Heart right ventricle (tissue), 16 donors: ENCODE results near the gene NPBWR2. TPM values are rescaled to one million over a fixed set of nuclear protein-coding genes. Genes with fewer than 3 reads are reported as not detected.

ENCODE experiments used
- ATAC-seq, 8 donors: fragments of 200-7000 bp; cut with Tn5 transposase; one replicate each; pipeline ENCODE4 v1.9.1; 2020; ENCODE audit warnings: mild to moderate bottlenecking in 8 of 8, moderate library complexity in 8 of 8, moderate number of reproducible peaks in 1 of 8
- DNase-seq, 2 donors: peaks; one replicate each; pipeline ENCODE4 v3.0.0-alpha.2; 2020
- H3K27ac ChIP-seq, 10 donors: fragments of 200-600 bp; sonication (generic) in 2 of 10; one replicate each; pipeline versions ENCODE4 v1.5.0 to v1.8.0; 2020 to 2022; ENCODE audit warnings: mild to moderate bottlenecking in 3 of 10
- H3K27me3 ChIP-seq, 7 donors: fragments of 200-600 bp; one replicate each; pipeline ENCODE4 v1.8.0; 2021 to 2022; ENCODE audit warnings: mild to moderate bottlenecking in 2 of 7
- H3K36me3 ChIP-seq, 9 donors: fragments of 200-600 bp; sonication (generic) in 1 of 9; one replicate each; pipeline versions ENCODE4 v1.5.0 to v1.8.0; 2020 to 2022; ENCODE audit warnings: mild to moderate bottlenecking in 2 of 9
- H3K4me1 ChIP-seq, 9 donors: fragments of 200-600 bp; sonication (generic) in 1 of 9; one replicate each; pipeline versions ENCODE4 v1.5.0 to v1.8.0; 2020 to 2022; ENCODE audit warnings: mild to moderate bottlenecking in 4 of 9
- H3K4me3 ChIP-seq, 10 donors: fragments of 200-600 bp; sonication (generic) in 2 of 10; one replicate each; pipeline versions ENCODE4 v1.5.0 to v1.8.0; 2020 to 2022; ENCODE audit warnings: mild to moderate bottlenecking in 7 of 10, moderate library complexity in 2 of 10
- H3K9me3 ChIP-seq, 11 donors: fragments of 200-600 bp in 10 of 11; sonication (generic) in 2 of 11; one replicate each; pipeline versions ENCODE4 v1.5.0 to v1.8.0; 2013 to 2022; ENCODE audit warnings: mild to moderate bottlenecking in 2 of 11, control low read depth in 1 of 11, moderate library complexity in 1 of 11
- whole genome bisulfite sequencing, 2 donors: extraction: QIAGEN DNeasy Blood & Tissue Kit; methylation state at CpG; one replicate each; pipeline ENCODE4 v1.1.7; 2013; ENCODE audit warnings: inconsistent platforms in 1 of 2; 5-methylcytosine and 5-hydroxymethylcytosine counted together
- intact Hi-C, 10 donors: fragments of 100-400 bp; cut with DNase I; formaldehyde crosslinking; loops; one replicate each; pipeline versions ENCODE4 v1.11.1 to v1.14.2; 2022
- polyA plus RNA-seq, 2 donors: library from polyadenylated mRNA; stranded (reverse); fragments of 200-250 nt; gene quantifications; one replicate each; pipeline ENCODE4 v1.2.3, GENCODE V29; 2013
- total RNA-seq, 10 donors: library from RNA; stranded (reverse); fragmentation: NEBNext Ultra II Directional in 3 of 10; extraction: Animal tissue kit (Norgen Biotek cat#: 25700) in 3 of 10; gene quantifications; one replicate each; pipeline versions ENCODE4 v1.2.1 to v1.2.4, GENCODE V29; 2021 to 2023
- TF ChIP-seq, protein P1 (sequence below), 9 donors: fragments of 200-600 bp; sonication (generic) in 2 of 9; IDR thresholded peaks; one replicate each; pipeline versions ENCODE4 v1.5.0 to v1.8.0; 2021 to 2022; ENCODE audit warnings: antibody characterized with exemption in 9 of 9, mild to moderate bottlenecking in 5 of 9, moderate library complexity in 1 of 9
- donor health status: Arrhythmogenic right ventricular cardiomyopathy.
- donor health status: ischemic (EF 13 %, LVEDD 7.1; RV severe dilation, severe dysfunction).
- donor health status: healthy with polysubstance abuse.
- donor health status: DM: no; HTN: yes; CAD: no.
- donor health status: DM: no; HTN: no; CAD: no.
- donor health status: ischemic (EF 25% LVEDD 6.9; RV normal size, moderate dysfunction).
- donor health status: ischemic (EF 25% LVEDD 5.7; RV mildly dilated, moderate dysfunction).
- donor health status: healthy.
- donor health status: DM: yes; HTN: yes; CAD: no.
- donor health status: Ischemic cardiomyopathy.
- donor health status: ischemic (EF 35%, LVEDD 5.7; RV mildly dilated, moderate dysfunction).
- donor health status: nonischemic (EF 11% LVEDD 7.7; RV severe dilation, severe dysfunction).
- donor health status: DM: yes; HTN: yes; CAD: no.
- donor health status: PGD.
- donor health status: ischemic (EF 29% LVEDD 5.4; RV normal size, mild dysfunction).
- donor health status: nonischemic (EF 23%, LVEDD 6.1; RV moderate dilation, normal function).

The NPBWR2 gene
- total and polyA plus RNA-seq, 12 donors: not detected

DNA sequence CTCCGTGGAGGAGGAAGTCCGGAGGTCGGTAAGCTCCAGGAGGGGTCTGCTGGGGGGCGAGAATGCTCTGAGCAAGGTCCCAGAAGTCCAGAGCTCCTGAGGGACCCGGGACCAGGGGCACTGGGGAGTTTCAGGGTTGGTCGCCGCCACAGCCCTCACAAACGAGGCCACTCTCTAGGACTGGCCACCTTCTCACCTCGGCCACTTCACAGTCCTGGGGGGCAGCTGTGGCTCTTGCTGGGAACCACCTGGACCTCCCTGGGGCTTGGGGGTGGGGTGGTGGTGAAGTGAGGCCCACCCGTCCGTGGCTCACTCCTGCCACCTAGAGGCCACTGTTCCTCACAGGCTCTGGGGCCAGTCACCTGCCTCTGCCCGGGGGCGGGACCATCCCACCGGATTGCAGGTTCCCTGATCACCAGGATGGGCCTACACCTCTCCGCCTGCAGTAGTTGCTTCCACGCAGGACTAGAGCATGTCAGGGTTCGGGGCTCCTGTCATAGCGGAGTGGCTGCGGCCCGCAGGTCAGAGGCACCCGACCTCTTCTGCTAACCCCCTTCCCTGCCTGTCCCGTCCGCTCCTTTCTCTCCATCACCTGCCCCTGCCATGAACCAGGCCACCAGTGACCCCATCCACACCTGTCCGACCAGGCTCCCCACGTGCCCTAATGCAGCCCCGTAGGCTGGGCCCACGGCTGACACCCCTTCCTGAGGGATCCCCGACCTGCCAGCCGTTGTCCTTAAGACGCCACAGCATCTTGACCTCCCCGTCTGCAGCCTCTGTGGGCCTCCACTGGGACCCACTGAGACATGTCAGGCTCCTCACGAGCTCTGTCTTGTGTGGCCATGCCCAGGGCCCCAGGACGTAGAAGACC is 49.5 kb downstream of the NPBWR2 start:
- Histone ChIP-seq H3K4me3 (peak overlapping the region; percentile 12 to 47 (median 38)), H3K4me1 (peaks cover 2 to 64% (median 47%) of the 10 kb centered on the region in 9 donors), H3K27ac (peak overlapping the region; percentile 80 to 98 (median 90)), H3K27me3 (peaks cover 0 to 39% (median 18%) of the 10 kb centered on the region in 7 donors), H3K36me3 (no peaks in the 10 kb centered on the region), H3K9me3 (no peaks in the 10 kb centered on the region)
- TF ChIP-seq, protein P1, sequence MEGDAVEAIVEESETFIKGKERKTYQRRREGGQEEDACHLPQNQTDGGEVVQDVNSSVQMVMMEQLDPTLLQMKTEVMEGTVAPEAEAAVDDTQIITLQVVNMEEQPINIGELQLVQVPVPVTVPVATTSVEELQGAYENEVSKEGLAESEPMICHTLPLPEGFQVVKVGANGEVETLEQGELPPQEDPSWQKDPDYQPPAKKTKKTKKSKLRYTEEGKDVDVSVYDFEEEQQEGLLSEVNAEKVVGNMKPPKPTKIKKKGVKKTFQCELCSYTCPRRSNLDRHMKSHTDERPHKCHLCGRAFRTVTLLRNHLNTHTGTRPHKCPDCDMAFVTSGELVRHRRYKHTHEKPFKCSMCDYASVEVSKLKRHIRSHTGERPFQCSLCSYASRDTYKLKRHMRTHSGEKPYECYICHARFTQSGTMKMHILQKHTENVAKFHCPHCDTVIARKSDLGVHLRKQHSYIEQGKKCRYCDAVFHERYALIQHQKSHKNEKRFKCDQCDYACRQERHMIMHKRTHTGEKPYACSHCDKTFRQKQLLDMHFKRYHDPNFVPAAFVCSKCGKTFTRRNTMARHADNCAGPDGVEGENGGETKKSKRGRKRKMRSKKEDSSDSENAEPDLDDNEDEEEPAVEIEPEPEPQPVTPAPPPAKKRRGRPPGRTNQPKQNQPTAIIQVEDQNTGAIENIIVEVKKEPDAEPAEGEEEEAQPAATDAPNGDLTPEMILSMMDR (IDR thresholded peaks at IDR 0.05): peak; percentile 74 to 92 (median 88)
- intact Hi-C loops: loop anchor here in 5 of 10 donors (1.0 to 10.0 kb wide), 6 partner anchors 17 to 423 kb away; partner anchors contain the start of gene PRPF6 (in 2 of the 5)
- DNase-seq (peak; percentile 84 to 88), ATAC-seq (peak; percentile 42 to 75 (median 56))
- WGBS, 2 donors: 34 to 37% methylated on average over 33 of the region's 33 CpGs

- Histone ChIP-seq H3K27me3 (peaks cover 0 to 47% (median 18%) of the 10 kb centered on the region in 7 donors), H3K27ac (peak overlapping the region; percentile 80 to 98 (median 90)), H3K9me3 (no peaks in the 10 kb centered on the region), H3K4me1 (peaks cover 2 to 65% (median 42%) of the 10 kb centered on the region in 9 donors), H3K4me3 (peak overlapping the region; percentile 12 to 47 (median 38)), H3K36me3 (no peaks in the 10 kb centered on the region)
- TF ChIP-seq, protein P1 (IDR thresholded peaks at IDR 0.05): no peak
- WGBS, 2 donors: 41 to 49% methylated on average over 39 of the region's 39 CpGs
- intact Hi-C loops: loop anchor here in 4 of 10 donors (1.0 to 10.0 kb wide), 5 partner anchors 16 to 422 kb away; partner anchors contain the start of gene PRPF6 (in 1 of the 4)
- DNase-seq: no peak
- peak in 7 of 8 donors; percentile 4 to 29 (median 13) for ATAC-seq
Observed at GRCh38 chr20:64056889-64057627, 50.3 kb downstream of the NPBWR2 start.

- TF ChIP-seq, protein P1 (IDR thresholded peaks at IDR 0.05): no peak
- ATAC-seq (peak in 6 of 8 donors; percentile 1 to 34 (median 12)), DNase-seq (no peak)
- H3K27me3 ChIP-seq: peaks cover 0 to 52% (median 18%) of the 10 kb centered on the region in 7 donors
- peak overlapping the region; percentile 80 to 98 (median 90) for H3K27ac ChIP-seq
- intact Hi-C loops: loop anchor here in 4 of 10 donors (2.0 to 10.0 kb wide), 4 partner anchors 16 to 422 kb away; partner anchors contain the start of gene PRPF6 (in 1 of the 4)
- H3K9me3 ChIP-seq: no peaks in the 10 kb centered on the region
- peaks cover 2 to 64% (median 44%) of the 10 kb centered on the region in 9 donors for H3K4me1 ChIP-seq
- H3K36me3 ChIP-seq: no peaks in the 10 kb centered on the region
- 44 to 45% methylated on average over 7 of the region's 7 CpGs for WGBS, 2 donors
- H3K4me3 ChIP-seq: peak overlapping the region in 9 of 10 donors; percentile 22 to 47 (median 39)
Observed at GRCh38 chr20:64056639-64056888, 50.8 kb downstream of the NPBWR2 start.
